GM19043 (cell line): ENCODE measurements around the gene GMPPB.
"Not testable (repeated sequence)": the region's sequence is repeated elsewhere in the genome, so short reads cannot be mapped to it uniquely, and the experiment has no call there.

Experiments
- ATAC-seq: cut with Tn5 transposase; IDR thresholded peaks from one replicate; pipeline ENCODE4 v1.9.1; 2021; ENCODE audit warnings: low read depth; ENCODE audit not compliant: unreplicated experiment

Gene GMPPB

GRCh38 chr3:49695350-49696015 lies 28.3 kb downstream of the GMPPB start:
- not testable (repeated sequence) for ATAC-seq

GRCh38 chr3:49694409-49695070 lies 29.2 kb downstream of the GMPPB start:
- ATAC-seq = not testable (repeated sequence)

GRCh38 chr3:49691481-49691880 lies 32.3 kb downstream of the GMPPB start:
- ATAC-seq = not testable (repeated sequence)

- not testable (repeated sequence) for ATAC-seq
Measured at GRCh38 chr3:49690856-49691255, 32.9 kb downstream of the GMPPB start.

- ATAC-seq = not testable (repeated sequence)
Measured at GRCh38 chr3:49689908-49690624, 33.7 kb downstream of the GMPPB start.

- no peak for ATAC-seq
Measured at GRCh38 chr3:49689046-49689907, 34.5 kb downstream of the GMPPB start, which contains the start of the genes MST1 and RNF123. TSS of gene MST1 (minus strand) at chr3:49689474. CDS start at chr3:49688691, 783 bp downstream. TSS of gene RNF123 (plus strand) at chr3:49689557. CDS start at chr3:49691166, 1,609 bp downstream.

GRCh38 chr3:49688338-49689045 lies 35.3 kb downstream of the GMPPB start:
- ATAC-seq = not testable (repeated sequence)

GRCh38 chr3:49687424-49687795 lies 36.3 kb downstream of the GMPPB start:
- ATAC-seq = not testable (repeated sequence)

GRCh38 chr3:49686769-49687423 lies 36.9 kb downstream of the GMPPB start:
- not testable (repeated sequence) for ATAC-seq

GRCh38 chr3:49686346-49686745 lies 37.4 kb downstream of the GMPPB start:
- not testable (repeated sequence) for ATAC-seq

- not testable (repeated sequence) for ATAC-seq
Measured at GRCh38 chr3:49685846-49686245, 37.9 kb downstream of the GMPPB start.

GRCh38 chr3:49685103-49685502 lies 38.6 kb downstream of the GMPPB start:
- ATAC-seq = not testable (repeated sequence)

- not testable (repeated sequence) for ATAC-seq
Measured at GRCh38 chr3:49684453-49684852, 39.3 kb downstream of the GMPPB start.

- no peak for ATAC-seq
Measured at GRCh38 chr3:49683162-49683561, 40.6 kb downstream of the GMPPB start.

GRCh38 chr3:49681543-49681942 lies 42.2 kb downstream of the GMPPB start:
- no peak for ATAC-seq

- ATAC-seq = no peak
Measured at GRCh38 chr3:49681232-49681522, 42.6 kb downstream of the GMPPB start.

- ATAC-seq = no peak
Measured at GRCh38 chr3:49680493-49681231, 43.1 kb downstream of the GMPPB start.

GRCh38 chr3:49675912-49676311 lies 47.8 kb downstream of the GMPPB start:
- ATAC-seq = no peak

GRCh38 chr3:49674497-49674983 lies 49.2 kb downstream of the GMPPB start:
- ATAC-seq = peak; percentile 16
